Suppressor macrophage (primary cell): Measurements from ENCODE around the gene TM9SF3.

Experiments
- DNase-seq, 4 experiments: peaks; one replicate each; pipeline ENCODE4 v3.0.0-alpha.2; 2020 to 2022
- total RNA-seq, 17 experiments: gene quantifications; one replicate each; lab custom pipeline; 2026; ENCODE audit warnings: mixed read lengths in 6 of 17, inconsistent platforms in 3 of 17; lab: John Stamatoyannopoulos, UW

TM9SF3 gene
- 122 to 365 (median 234) reads per million in 17 experiments for total RNA-seq

DNA sequence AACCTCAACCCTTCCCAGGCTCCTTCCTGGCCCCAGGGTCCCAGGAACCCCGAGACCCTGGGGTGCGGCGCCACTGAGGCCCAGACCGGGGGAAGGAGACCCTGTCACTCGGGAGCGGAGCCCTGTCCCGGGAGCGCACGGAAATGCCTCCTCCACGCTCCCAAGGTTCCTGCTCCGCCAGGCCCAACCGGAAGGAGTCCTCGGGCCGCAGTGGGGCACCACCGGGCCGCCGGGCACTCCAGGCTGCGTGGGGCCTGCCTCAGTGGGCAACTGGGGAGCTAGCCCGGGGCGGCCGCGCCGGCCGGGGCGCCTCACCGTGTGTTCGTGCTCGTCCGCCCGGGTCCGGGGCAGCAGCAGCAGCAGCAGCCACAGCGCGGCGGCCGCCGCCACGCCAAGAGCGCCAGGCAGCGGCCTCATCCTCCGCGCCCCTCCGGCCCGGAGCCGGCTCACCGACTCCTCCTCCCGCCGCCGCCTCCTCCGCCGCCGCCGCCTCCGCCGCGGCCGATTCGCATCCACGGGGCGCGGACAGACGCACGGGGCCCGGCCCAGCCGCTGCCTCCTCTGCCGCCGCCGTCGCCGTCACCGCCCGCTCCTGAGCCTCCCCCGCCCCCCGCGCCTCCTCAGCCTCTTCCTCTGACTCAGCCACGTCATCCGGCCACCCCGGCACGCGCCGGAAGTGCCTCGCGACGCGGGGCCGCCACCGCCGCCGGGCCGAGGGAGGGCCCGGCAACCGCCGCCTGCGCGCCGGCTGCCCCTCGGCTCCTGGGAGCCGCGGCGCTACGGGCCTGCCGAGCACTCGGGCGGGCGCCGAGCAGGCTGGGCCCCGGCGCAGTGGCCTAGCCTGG lies at the start of gene TM9SF3:
TSS of gene TM9SF3 (minus strand) at position 594 of the 845 bp plus-strand sequence. CDS start at position 417, 177 bp downstream.
- DNase-seq = peak; percentile 93 to 98 (median 95)

GRCh38 chr10:96636551-96636950 lies 49.7 kb upstream of the TM9SF3 start:
- no peak for DNase-seq

DNA sequence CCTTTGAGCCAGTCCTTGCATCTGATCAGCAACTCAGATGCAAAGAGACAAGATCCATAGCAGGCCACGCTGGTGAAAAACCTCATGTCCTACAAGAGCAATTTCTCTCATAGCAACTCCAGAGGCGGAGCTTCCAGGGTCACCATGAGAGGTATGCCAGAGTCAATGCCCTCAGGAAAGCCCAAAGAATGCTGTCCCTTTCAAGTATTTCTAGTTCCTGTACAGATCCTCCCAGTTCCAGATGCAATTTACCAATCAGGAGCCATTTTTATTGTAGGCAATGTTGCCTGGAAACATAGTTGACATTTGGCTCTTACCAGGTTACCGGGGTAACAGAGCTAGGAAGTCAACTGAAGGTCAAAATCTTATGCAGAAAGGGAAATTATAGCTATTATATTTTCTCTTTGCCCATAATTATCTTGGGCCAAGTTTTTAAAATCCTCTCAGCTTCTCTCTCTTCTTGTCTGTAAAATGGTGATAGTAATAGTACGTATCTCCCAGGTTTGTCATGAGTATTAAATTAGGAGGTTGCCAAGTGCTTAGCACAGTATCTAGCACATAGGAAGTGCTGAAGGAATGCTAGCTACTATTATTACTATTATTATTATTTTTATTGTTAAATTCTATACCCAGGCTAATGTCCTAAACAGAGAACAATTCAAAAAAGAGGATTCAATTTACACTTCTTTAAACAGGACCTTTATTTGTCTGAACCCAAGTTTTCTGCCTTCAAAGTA lies 46.3 kb upstream of the TM9SF3 start:
- DNase-seq = peak in 2 of 4 experiments; percentile 30 to 40

DNA sequence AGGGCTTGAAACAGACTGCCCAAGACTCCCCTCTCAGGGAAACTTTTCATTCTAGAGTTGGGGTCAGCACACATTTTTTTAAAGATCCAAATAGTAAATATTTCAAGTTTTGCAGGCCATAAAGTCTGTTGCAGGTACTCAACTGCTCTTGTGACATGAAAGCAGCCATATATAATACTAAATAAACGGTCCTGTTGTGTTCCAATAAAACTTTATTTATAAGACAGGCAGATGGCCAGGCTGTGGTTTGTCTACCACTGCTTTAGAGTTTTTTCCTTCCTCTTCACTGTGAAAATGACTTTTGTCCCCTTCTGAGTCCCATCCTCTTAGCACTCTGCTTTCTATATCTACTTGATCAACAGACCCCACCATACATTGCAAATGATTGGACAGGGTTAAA lies 40.5 kb upstream of the TM9SF3 start:
- no peak for DNase-seq

- peak in 2 of 4 experiments; percentile 23 to 32 for DNase-seq
Measured at GRCh38 chr10:96626795-96627194, 40.0 kb upstream of the TM9SF3 start.

DNA sequence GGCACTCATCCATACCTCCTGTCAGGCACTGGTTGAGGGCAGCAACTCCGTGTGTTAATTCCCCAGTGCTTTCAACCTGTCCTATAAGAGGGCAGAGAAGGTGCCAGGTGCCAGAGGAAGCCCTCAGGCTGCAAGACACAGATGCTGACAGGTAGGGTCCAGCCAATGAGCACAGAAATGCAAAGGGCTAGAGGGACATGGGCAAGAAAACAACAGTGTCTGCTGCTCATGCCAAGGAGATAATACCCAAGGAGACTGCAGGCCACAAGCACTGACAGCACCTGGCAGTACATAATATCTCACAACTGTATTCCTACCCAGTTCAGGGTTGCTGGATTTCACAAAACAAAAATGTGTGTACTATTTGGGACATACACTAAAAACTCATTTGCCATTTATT lies 38.4 kb upstream of the TM9SF3 start:
- no peak for DNase-seq

DNA sequence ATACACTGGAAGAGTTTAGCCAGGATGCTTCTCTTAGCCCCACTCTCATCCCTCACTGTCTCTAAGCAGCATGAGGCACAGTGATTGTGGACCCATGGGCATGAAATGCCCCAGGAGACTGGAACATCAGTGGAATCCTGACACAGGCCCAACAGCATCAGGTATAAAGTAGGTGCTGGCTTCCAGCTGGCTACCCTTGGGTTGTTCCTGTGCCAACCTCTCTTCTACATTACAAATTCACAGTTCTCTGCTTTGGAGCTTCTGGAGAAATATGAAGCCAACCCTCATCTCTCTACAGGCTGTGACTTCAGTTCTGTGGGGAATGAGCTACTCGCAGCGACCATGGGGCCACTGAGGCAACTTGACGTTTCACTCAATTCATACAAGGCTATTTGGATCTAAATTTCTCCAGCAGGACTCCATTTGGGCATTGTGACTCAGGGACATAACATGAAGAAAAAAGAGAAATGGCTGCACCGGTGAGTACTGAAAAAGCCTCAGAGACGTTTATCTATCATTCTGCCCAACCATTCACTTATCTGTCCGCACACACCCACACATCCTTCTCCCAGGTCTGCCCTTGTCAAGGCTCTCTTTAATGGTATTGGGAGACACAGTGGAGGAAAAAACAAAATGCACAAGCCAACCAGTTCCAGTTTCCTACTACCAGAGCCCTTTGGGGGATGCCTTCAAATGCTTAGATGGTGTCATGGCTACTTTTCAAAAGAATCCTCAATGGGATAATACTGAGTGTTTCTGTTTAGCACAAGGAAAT lies 35.4 kb upstream of the TM9SF3 start:
- DNase-seq = no peak

DNA sequence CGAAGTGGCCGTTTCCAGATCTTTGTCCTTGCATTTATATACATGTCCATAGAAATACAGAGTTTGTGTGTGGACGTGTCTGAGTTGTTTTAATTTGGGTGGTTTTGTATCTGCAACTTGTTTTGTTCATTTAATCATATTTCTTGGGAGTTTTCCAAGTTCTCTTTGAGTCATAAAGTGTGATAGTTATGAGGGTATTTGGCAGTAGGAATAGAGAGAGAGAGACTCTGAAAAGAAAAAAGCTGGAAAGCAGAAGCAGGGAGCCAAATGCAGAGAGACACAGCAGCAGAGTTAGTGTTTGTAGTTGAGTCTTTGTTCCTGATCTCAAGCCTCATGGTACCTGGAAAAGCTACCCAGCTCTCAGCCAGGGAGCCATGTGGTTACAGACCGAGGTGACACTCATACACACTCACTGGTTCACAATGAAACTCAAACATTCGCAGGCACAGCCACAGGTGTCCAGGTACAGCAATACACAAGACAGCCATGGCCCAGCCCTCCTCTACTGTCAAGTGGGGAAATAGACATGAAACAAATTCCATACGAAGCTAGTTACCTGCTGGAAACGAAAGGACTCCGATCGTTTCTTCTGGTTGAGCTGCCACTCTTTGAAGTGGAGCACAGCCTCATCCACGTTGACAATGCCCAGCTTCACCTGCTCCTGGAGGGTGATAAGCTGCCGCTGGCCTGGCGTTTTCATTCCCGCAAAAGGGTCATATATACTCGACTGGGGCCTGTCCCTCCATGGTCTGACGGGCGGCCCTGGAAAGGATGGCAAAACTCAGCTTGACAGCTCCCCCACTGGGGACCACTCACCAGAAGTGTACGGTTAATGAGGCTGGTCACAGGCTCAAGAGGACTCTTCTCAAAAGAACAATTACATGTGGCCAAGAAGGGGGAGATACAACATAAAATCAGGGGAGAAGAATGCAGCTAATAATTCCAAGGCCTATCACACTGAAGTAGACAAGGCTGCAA lies 33.3 kb upstream of the TM9SF3 start:
- DNase-seq = no peak

- DNase-seq = no peak
Measured at GRCh38 chr10:96619120-96619519, 32.3 kb upstream of the TM9SF3 start.

- no peak for DNase-seq
Measured at GRCh38 chr10:96618653-96619052, 31.8 kb upstream of the TM9SF3 start.

- no peak for DNase-seq
Measured at GRCh38 chr10:96616961-96617360, 30.1 kb upstream of the TM9SF3 start.

DNA sequence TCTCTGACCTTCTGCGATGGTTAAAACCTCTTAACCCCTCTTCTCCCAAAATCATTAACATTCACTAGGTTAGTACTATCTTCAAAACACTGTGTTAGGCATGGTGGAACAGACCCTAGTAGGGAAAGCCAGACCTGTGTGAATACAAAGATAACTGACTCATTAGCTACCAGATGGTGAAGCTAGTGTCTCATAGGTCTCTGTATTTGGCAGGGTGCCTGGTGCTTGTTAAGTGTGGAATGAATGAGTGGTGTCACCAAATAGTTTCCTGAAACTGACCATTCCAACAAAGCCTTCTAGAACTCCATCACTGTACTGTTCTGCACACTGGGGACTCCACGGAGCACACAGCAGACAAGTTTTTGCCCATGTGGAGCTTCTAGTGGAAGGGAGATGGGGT lies 27.7 kb upstream of the TM9SF3 start:
- no peak for DNase-seq

DNA sequence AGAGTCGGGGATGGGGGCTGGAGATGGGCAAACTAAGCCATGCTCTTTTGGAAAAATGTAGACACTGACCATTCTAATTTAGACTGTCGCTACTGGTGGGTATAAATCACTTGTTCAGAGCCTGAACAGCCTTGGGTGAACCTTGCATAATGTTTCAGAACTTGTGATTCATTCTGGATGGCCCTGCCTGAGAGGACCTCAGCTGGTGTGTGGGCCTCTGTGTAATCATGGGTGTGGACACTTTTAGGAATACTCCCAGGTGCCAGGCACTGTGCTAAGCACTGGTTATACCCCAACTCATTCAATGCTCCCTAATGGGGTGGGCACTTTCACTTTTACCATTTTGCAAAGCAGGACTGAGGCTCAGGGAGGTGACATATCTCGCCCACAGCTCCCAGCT lies 26.8 kb upstream of the TM9SF3 start:
- DNase-seq = no peak

DNA sequence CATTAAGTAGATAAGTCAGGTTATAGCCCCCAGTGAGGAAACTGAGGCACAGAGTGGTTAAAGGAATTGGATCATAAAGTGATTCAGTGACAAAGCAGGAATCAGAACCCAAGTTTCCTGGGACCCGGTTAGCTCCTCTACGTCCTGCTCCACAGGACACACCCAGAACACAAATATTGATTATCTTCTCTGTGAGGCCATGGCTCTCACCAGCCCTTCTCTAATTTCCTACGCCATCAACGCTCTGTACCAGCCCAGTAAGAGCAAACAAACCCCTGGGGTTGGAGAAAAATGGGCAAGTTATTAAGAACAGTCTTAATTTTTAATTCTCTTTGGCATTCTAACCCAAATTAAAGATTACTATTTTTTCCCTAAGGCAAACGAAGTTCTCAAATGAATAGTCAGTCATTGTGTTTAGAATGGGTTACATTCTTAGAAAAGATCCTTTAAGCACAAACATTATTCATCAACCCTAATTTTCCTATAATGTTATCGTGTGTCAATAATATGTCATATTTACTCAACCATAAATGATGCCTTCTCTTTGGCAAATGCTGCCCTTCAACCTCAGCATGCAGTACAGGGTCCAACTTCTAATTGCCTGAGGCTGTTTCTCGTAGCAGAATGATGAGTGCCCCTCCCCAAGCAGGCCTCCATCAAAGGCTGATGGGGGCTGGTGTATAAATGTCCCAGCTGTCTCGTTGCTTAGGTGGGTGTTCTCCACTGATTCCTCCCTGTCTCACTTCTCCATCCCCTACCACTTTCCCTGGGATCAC lies 25.4 kb upstream of the TM9SF3 start:
- DNase-seq = no peak

DNA sequence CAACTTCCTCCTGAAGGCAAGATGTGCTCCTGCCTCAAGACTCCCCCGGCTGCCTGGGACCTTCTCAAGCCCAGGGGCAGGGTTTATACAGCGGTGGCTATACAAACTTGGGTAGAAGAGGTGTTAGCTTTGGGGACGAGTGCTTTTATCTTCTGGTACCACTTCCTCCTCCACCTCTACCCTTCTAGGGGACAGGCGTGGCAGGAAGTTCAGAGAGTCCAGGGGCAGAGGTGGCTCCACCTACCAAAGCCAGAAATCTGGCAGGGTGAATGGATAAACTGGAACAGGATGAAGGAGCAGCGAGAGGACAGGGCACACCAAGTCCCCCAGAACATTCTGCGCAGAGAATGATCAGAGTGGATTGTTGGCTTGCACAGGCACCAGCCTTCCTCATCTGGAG lies 24.0 kb upstream of the TM9SF3 start:
- DNase-seq = peak in 1 of 4 experiments; percentile 15

DNA sequence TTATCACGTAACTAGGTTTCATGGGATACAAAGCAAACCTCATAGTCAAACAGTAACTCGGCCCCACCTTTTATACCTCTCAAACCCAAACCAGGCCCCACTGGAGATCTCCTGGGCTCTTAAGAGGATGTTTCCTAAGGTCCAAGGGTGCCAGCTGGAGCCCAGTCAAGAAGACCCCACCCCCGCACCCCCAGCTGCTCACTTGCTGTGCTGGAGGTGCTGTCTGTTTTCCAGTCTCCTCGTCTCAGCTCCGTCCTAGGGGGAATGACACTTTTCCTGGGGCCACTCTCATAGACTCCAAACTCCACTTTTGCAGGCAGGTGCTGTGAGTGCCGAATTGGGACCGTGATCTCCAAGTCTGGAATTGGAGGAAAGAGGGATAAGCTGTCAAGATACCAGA lies 22.7 kb upstream of the TM9SF3 start:
- no peak for DNase-seq

GRCh38 chr10:96608805-96609204 lies 22.0 kb upstream of the TM9SF3 start:
- DNase-seq = no peak

- no peak for DNase-seq
Measured at GRCh38 chr10:96608262-96608661, 21.4 kb upstream of the TM9SF3 start.

DNA sequence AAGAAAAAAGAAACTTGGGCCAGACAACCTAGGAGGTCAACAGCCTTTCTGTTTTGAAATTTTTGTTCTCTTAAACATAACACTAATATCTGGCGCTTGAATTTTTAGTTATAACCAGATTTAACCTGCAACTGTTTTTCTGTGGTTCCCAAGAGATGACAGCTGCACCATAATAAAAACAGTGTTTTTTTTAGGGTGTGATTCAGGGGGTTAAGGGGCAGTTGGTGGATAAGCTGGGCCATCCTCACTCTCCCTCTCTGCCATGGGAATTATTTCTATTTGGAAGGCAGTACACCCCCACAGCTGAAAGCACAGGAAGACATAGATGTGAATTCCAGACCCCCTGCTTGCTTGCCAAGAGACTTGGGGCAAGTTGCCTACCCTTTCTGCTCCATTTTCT lies 20.1 kb upstream of the TM9SF3 start:
- no peak for DNase-seq

- DNase-seq = no peak
Measured at GRCh38 chr10:96606216-96606615, 19.4 kb upstream of the TM9SF3 start.

GRCh38 chr10:96600337-96600736 lies 13.5 kb upstream of the TM9SF3 start:
- no peak for DNase-seq
